PC-3 (cell line): Measurements from ENCODE around the gene TBX18.

Experiments
- EZH2 ChIP-seq: fragments of 300-600 bp; sonication (generic); IDR thresholded peaks from one replicate; pipeline ENCODE4 v1.6.1; 2017; ENCODE audit warnings: antibody characterized with exemption, mild to moderate bottlenecking, low read length; ENCODE audit not compliant: unreplicated experiment
- TF ChIP-seq, protein P1 (sequence below): fragments of 300-600 bp; sonication (generic); conservative IDR thresholded peaks from 2 replicates; pipeline ENCODE4 v1.5.1; 2017; ENCODE audit warnings: antibody characterized with exemption, low read depth, mild to moderate bottlenecking, low read length

DNA sequence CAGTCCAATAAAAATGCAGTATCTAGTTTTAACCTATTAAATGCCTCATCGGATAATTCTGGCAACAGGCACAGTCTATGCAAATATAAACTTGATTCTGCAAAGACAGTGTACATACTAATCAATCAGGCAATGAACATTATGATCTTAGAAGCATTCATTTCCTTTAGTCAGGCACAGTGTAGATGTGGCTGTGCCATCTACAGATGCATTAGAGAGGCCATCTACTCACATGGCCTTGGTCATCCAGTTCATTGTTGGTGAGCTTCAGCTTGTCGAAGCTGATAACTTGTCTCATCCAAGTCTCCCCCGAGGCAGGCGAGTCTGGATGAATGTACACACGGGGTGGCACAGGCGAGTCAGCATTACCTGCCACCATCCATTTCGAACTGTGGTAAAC lies 7.9 kb downstream of the TBX18 start:
- TF ChIP-seq, protein P1, sequence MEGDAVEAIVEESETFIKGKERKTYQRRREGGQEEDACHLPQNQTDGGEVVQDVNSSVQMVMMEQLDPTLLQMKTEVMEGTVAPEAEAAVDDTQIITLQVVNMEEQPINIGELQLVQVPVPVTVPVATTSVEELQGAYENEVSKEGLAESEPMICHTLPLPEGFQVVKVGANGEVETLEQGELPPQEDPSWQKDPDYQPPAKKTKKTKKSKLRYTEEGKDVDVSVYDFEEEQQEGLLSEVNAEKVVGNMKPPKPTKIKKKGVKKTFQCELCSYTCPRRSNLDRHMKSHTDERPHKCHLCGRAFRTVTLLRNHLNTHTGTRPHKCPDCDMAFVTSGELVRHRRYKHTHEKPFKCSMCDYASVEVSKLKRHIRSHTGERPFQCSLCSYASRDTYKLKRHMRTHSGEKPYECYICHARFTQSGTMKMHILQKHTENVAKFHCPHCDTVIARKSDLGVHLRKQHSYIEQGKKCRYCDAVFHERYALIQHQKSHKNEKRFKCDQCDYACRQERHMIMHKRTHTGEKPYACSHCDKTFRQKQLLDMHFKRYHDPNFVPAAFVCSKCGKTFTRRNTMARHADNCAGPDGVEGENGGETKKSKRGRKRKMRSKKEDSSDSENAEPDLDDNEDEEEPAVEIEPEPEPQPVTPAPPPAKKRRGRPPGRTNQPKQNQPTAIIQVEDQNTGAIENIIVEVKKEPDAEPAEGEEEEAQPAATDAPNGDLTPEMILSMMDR = no peak
- no peak for TF ChIP-seq EZH2
